NCI-H345 treated with DMSO at 0.1 percent for 48 hours (cell line): ENCODE results near the gene MPPED2.

Experiments
- DNase-seq: peaks from one replicate; lab custom pipeline; 2025; ENCODE audit not compliant: unreplicated experiment; lab: John Stamatoyannopoulos, UW

Gene MPPED2

DNA sequence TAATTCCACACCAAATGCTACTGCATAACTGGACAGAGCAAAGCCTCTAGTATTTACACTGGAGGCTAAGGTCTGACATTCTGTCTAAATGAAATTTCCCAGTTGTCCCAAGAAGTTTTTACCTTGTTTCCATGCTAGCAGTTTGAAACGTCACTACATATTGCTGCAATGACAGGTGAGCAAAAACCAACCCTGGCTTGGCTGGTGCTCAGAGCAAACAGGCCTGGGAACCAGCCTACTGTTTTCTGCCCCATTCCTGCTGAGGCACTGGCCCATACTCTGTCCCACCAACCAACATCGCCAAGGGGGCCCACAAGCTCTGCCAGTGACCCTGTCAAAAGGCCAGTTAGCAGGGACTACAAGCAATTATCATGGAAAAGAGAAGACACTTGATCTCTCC is 131.1 kb downstream of the MPPED2 start:
- no peak for DNase-seq

DNA sequence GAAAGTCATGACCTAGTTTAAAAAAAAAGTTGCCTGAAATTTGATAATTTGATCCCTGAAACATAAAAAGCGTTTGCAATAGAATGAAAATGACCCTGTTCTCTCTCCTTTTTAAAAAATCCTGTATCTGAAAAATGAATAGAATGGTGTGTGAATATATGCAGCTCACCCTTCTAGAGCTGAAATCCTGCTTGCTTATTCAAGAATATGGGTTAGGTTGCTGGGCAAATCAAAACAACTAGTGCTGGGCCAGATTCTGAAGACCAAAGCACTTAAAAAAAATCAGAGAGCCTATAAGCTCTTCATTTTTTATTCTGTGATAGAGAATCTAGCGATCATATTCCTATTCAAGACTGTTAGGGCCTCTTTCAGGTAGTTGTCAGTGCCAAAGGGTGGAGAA is 131.6 kb downstream of the MPPED2 start:
- DNase-seq: no peak

DNA sequence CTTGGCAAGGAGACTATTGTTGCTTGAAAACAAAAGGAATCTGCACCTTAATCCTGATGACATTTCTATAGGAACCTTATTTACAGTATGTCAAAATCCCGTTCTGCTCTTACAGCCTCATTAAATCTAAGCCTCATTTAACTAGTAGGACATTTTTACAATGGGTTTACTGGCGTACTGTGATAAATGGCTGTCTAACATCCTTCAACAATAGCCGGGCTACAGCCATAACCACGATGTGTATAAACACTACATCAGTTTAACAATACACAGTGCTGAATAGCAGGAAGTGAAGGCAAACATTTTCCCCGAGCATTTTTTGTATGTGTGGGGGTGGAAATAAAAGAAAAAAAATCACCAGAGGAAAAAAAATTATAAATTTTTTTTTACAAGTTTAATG is 132.0 kb downstream of the MPPED2 start:
- DNase-seq: no peak

DNA sequence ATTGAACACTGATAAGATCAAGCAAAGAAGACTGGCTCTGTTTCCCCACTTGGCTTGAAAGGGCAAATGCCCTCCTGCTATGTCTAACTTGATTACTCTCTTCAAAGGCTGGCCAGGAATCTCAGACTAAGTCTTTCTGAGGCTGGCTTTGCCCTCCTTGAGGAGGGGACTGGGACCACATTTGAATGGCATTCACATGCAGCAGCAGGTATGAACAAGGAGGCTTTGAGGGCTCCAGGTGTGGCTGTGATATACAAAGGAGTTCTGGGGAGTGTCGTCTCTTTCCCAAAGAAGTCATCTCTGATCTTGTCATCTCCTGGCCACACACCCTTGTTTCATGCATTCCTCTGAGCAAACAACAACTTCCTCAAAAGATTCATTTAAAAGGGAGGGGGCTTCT is 132.4 kb downstream of the MPPED2 start:
- DNase-seq: no peak

DNA sequence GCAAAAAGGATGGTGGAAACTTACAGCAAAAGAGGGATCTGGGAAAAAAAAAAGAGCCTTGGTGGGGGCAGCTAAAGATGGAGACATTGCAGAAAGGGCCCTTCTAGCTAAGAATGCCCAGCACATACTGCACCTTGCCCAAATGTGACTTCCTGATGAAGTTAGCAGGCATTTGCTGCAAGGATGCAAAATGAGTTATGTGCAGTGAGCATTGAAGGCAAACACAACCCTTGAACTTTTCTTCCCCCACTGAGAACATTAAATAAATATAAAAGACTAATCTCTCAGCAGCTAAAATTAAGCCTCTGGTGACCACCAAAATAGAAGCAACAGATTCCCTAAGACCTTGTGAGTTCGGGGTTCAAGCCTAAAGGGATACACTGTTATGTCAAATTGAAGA is 133.3 kb downstream of the MPPED2 start:
- DNase-seq: no peak

DNA sequence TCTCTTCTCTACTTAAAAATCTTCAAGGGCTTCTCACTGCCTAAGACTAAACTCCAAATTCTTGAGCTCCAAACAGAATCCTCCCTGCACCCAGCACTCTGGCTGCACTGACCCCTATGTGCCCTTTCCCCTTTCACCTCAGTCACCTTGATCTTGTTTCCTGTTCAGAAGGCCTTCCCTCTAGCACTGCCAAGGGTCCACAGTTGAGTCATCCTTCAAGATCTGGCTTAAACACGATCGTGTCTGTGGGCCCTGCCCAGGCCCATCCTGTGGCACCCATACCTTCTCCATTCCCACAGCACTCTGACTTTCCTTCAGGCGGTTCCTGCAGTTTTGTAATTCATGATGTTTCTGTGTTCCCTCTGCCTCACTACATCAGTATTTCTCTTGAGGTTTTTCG is 134.0 kb downstream of the MPPED2 start:
- DNase-seq: no peak

DNA sequence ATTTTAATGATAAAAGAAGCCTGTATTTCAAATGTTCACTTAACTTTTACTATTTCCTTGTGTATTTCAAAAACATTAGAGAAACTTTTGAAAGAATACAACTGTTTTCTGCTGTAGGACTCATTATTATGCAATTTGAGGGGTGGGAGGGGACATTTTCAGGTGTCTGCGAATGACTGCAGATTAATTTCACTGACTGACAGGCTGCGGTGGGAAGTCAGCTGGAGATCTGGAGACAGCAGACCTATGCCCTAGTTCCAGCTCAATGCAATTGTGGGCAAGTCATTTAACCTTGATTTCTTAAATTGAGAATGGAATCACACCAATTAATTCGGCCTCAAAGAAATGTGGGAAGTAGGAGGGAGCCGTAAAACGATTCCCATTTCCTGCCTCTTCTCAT is 134.5 kb downstream of the MPPED2 start:
- DNase-seq: no peak

DNA sequence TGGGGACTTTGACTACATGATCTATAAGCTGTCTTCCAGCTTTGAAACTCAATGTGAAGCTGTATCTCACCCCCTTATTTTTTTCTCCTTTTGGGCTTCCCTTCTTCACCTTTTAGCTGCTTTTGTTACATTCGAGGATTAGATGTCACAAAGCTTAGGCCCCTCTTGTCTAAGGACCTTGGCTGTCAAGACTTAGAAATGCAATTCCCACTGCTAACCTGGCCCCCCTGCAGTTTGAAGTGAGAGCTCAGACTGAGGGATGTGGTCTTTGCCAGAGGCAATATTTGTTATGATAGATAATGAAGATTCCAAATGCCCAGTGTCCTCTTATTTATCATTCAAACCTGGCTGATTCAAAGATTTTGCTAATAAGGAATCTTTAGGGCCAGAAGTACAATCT is 135.0 kb downstream of the MPPED2 start:
- no peak for DNase-seq

DNA sequence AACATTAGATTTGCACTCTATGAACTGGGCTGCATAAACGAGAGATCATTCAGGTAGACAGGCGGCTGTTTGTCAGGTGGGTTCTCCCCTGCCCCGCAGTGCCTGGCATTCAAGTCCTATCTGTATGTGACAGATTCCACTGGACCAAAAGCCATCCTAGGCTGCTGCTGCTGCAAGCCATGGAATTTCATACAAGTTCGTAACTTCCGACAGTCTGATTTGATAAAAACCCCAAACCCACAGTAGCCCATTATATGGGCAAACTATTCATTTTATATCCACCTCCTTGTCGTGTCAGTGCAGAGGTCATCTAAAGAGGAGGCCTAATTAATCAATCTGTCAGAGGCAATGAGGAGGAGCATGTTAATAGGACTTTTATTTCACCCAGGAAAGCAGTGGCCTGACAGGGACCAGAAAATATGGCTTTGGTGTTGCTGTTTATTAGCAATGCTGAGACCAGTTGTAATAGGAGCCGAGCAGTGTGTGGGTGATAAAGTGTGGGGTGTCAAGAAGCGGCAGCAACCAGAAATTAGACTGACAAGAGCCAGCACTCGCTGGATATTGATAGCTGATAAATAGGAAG is 139.0 kb downstream of the MPPED2 start:
- no peak for DNase-seq

DNA sequence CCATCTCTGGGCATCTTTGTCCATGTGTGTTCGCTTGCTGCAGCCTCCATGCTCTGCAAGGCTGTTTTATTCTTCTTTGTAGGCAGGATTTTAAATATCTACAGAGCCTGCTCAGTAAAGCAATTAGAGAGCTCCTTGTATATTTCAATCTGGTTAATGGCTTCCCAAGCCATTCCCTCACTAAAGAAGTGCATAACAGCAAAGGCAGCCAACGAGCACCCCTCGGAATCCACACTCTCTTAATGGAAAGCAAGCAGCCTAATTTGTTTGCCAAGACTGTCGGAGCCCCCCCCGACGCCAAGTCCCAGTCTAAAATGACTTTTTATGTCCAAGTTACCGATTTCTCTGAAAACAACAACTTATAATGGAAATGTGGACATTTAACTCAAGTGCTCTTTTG is 139.6 kb downstream of the MPPED2 start:
- DNase-seq: no peak

DNA sequence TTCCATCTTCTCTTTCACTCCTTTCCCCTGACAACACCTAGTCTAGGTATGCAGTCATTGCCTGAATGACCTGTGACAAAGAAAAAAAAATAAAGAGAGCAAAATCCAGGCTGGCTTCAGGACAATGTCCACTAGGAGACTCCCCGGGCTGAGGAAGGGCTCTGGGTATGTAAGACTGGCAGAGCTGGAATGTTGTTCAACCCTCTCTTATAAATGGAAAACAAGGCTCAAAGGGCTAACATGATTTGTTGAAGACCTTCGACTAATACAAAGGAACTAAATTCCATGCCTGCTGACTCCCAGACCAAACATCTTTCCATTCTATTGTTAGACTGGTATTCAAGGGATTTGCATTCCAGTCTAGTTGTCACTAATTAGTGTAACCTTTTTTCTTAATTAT is 141.1 kb downstream of the MPPED2 start:
- no peak for DNase-seq

DNA sequence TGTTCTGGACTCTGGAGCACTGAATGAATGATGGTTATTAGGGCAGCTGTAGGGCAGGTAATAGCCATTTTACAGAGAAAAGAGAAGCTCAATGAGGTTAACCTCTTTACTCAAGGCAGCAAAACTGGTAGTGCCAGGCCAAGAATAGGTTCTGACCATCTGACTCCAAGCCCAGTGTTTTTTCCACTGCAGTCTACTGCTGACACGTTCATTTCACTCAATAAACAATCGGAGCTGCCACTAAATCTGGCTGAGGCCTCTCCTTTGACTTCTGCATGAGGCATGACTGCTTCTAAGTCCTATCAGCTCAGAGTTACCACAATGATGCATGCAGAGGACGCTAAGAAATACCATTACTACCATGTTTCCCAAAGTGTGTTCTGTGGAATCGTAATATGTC is 145.6 kb downstream of the MPPED2 start:
- DNase-seq: no peak

DNA sequence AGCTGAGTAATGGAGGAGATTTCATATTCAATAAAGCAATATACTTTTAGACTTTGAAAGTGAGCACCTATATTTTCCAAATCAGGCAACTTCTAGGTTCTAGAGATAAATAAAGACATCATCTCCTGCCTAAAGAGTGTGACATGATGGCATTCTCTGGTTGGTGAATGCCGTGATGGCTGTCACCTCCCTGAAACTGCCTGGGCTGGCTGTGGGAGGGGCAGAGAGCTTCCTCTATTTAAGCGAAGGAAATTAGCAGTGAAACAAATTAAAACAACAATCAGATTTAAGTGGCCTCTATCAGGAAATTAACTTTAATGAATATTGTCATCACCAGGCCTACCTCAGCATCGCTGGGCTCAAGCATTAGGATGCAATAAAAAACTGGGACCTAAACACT is 149.4 kb downstream of the MPPED2 start:
- DNase-seq: no peak

DNA sequence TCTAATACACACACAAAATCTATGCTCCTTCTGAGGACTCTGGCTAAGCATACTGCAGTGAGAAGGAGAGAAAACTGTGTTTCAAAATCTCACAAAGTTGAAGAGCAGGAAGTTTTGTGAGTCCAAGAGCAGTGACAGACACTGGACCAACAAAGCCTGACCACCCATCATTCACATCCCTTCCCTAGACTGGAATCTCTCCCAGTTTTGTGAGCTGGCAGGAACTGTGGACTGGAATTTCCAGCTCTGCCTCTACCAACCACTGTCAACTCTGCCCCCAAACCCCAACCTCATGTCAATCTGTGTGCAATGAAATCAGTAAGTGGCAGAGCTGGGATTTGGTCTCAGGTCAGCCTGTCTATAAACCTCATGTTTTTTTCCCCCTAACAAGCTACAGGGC is 150.7 kb downstream of the MPPED2 start:
- no peak for DNase-seq

DNA sequence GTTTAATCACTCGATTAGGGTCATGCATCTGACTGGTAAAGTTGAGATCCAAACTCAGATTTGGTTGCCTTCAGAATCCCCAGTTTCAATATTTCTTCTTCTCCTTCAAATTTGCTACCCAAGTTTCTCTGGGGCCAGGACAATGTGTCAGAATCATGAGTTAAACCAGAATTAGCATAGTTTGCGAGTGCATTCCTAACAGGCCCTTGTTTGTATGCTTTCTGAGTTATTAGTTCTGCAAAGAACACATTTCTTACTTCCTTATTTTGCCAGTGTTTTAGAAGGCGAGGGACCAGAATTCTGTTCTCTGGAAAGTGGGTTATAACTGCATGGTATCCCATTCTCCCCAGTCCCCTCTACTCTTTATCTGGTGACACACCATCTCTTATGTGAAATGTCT is 151.3 kb downstream of the MPPED2 start:
- DNase-seq: no peak

DNA sequence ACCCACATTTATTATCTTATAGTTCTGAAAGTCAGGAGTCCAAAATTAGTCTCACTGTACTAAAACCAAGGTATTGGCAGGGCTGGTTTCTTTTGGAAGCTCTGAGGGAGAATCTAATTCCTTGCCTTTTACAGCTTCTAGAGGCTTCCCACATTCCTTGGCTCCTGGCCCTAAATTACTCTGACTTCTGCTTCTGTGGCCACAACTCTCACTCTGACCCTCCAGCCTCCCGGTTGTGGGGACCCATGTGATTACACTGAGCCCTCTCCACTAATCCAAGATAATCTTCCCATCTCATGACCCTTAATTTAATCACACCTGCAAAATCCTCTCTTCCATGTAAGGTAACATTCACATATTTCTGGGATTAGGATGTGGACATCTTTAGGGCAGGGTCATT is 152.3 kb downstream of the MPPED2 start:
- DNase-seq: no peak

DNA sequence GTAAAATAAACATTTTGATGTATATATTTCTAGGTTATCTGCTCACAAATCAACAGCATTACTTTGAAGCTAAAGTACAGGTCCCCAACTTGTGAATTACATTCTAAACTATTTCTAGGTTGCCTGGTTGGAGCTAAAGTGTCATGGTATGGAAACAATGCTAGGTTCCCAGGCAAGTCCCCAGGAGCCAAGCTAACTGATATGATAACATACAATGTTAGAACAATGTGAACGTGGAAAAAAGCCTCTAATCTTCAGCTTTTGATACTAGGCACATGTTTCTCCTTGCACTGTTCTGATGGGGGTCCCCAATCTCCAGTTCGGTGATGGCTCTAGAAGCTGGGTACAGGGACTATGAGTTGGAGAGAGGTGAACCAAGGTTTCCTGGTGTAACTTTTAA is 153.4 kb downstream of the MPPED2 start:
- no peak for DNase-seq

DNA sequence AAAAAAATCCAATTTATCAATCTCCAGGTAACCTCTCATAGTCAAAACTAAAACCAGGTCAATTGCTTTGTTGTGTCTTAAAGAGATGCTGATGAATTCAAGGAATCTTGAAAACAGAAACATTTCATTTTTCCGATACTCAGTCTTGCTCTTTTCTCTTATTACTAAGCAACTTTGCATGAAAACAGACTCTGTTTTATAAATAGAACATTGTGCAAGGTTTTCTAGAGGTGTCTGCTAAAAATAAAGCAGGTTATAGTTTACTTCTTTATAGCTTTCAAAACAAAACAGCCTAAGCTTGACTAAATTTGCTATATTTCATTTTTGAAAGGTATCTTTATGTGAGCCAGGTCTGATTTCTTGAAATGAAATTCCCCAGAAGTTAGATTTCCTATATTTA is 154.0 kb downstream of the MPPED2 start:
- DNase-seq: no peak

DNA sequence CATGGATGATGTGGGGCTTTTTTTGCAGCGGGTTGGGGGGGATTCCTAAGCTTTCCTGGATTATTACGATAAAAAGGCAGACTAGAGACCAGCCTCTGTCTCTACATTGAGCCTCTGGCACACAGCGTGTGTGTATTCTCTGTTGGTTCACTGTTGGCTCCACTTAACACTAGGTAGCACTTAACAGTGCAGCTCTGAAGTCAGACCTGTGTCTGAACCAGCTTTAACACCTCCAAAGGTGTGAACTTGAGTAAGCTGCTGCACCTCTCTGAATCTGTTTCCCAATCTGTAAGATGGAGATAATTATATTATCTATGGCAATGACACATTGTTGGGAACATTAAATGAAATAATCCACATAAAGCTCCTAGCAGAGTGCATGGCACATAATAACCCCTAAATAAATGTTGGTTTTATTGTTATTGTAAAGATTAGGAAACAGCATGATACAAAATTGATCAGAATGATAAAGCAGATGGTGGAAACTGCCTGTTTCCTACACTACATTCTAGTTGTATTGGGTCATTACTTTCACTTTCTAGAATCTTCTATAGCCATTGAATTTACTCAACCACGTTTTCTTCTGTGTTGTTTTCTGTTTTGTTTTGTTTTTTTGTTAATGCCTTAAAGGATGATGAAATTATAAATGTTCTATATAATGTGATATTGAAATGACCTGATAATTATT is 154.9 kb downstream of the MPPED2 start:
- DNase-seq: no peak

DNA sequence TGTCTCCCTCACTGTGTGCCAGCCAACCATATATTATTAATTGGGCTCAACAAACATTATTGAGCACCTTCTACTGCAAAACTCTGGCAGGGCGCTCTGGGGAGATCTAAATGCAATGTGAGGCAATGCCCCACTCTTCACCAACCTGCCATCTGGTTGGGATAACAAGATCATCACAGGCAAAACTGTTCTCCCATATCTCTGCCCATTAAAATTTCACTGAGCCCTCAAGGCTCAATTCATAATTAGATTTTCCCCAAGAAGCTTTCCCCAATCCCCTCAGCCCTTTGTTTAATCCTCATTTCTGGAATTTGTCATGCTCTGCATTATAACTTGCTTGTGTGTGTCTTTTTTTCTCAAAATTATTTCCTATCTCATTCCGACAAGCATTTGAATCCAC is 156.6 kb downstream of the MPPED2 start:
- DNase-seq: no peak

DNA sequence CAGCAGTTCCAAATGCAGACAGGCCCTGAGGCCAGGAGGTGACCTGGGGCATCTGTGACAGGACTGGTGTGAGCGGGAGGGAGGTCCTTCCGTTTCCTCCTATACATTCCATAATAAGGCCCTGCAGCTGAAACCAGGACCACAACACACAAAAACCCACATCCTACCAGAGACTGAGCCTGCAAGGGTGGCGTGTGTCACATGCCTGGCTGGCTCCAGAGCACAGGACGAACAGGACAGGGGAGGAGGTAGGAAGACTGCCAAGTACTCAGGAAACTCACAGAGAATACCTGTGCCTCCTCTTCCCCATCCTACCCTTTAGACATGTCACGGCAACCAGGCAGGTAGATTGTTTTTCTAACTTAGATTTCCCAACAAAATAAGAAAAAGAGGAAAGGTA is 159.4 kb downstream of the MPPED2 start:
- no peak for DNase-seq

DNA sequence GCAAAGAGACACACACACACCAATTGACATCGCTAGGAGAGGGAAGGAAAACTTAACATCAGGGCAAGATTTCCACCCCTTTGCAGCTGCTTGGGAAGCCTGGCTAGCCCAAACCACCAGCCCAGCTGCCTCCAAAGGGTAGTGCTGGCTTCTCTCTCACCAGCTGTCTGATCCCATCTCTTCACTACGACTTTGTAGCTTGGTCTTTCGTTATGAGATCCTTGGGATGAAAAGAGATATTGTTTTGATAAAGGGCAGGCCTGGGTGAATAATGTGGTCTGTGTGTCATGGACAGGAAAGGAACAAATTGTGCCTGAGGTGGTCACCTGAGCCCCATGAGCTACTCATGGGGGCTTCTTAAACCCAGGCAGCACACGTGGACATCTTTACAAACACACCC is 161.3 kb downstream of the MPPED2 start:
- DNase-seq: no peak

DNA sequence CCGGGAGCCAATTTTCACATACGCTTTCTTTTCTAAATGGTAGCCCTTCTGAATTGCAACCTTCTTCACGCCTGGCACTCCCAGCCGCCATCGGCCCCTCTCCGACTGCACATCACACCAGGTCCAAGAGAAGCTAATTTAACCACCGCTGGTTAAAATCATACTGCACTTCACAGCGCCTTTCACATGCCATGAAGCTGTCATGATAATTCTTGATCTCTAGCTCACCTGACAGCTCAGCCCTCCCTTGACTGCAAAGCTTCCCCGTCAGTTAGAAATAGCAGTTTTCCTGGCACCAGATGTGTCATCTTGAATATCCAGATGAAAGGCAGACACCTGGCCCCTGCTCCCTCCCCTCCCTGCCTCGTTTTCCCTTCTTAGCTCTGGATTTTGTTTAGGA is 161.8 kb downstream of the MPPED2 start:
- no peak for DNase-seq
